ENCODE results near the gene PKDCC. TPM values are rescaled to one million over a fixed set of nuclear protein-coding genes. Genes with fewer than 3 reads are reported as not detected.

The PKDCC gene
- total and polyA plus RNA-seq, 2 of the 13 experiments (the other 11 are each of a cell fraction or from before 2014, with no cell fraction given): 52.6 to 58.8 TPM

- TF ChIP-seq, protein P1, sequence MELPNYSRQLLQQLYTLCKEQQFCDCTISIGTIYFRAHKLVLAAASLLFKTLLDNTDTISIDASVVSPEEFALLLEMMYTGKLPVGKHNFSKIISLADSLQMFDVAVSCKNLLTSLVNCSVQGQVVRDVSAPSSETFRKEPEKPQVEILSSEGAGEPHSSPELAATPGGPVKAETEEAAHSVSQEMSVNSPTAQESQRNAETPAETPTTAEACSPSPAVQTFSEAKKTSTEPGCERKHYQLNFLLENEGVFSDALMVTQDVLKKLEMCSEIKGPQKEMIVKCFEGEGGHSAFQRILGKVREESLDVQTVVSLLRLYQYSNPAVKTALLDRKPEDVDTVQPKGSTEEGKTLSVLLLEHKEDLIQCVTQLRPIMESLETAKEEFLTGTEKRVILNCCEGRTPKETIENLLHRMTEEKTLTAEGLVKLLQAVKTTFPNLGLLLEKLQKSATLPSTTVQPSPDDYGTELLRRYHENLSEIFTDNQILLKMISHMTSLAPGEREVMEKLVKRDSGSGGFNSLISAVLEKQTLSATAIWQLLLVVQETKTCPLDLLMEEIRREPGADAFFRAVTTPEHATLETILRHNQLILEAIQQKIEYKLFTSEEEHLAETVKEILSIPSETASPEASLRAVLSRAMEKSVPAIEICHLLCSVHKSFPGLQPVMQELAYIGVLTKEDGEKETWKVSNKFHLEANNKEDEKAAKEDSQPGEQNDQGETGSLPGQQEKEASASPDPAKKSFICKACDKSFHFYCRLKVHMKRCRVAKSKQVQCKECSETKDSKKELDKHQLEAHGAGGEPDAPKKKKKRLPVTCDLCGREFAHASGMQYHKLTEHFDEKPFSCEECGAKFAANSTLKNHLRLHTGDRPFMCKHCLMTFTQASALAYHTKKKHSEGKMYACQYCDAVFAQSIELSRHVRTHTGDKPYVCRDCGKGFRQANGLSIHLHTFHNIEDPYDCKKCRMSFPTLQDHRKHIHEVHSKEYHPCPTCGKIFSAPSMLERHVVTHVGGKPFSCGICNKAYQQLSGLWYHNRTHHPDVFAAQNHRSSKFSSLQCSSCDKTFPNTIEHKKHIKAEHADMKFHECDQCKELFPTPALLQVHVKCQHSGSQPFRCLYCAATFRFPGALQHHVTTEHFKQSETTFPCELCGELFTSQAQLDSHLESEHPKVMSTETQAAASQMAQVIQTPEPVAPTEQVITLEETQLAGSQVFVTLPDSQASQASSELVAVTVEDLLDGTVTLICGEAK (IDR thresholded peaks at IDR 0.05): no peak
- TF ChIP-seq, protein P1 (CRISPR knock-in tag; IDR thresholded peaks at IDR 0.05): peak; percentile 95
- TF ChIP-seq ZNF281 (CRISPR knock-in tag; IDR thresholded peaks at IDR 0.05; ENCODE audit: borderline replicate concordance): peak; percentile 85; the same call in 1 of the 2 replicates
- peak; percentile 79; the same call in 1 of the 2 replicates for TF ChIP-seq ZNF510 (CRISPR knock-in tag; IDR thresholded peaks at IDR 0.05; ENCODE audit: low read depth)
- peak; percentile 77 for TF ChIP-seq YY1 (IDR thresholded peaks at IDR 0.05; ENCODE audit: insufficient read depth, insufficient replicate concordance, low read depth, low read length)
- TF ChIP-seq TSC22D2 (CRISPR knock-in tag; IDR thresholded peaks at IDR 0.05; ENCODE audit: borderline replicate concordance): no peak
- no peak for TF ChIP-seq SALL2 (CRISPR knock-in tag; IDR thresholded peaks at IDR 0.05)
- TF ChIP-seq KAT7 (CRISPR knock-in tag; IDR thresholded peaks at IDR 0.05; ENCODE audit: borderline replicate concordance): peak; percentile 68; the same call in 1 of the 2 replicates
- no peak for TF ChIP-seq ZNF709 (CRISPR knock-in tag; IDR thresholded peaks at IDR 0.05)
- no peak for TF ChIP-seq PAX8 (CRISPR knock-in tag; IDR thresholded peaks at IDR 0.05; ENCODE audit: borderline replicate concordance)
- TF ChIP-seq ZBTB33 (CRISPR knock-in tag; IDR thresholded peaks at IDR 0.05): peak; percentile 55; the same call in 1 of the 2 replicates
- TF ChIP-seq TERF1 (CRISPR knock-in tag; IDR thresholded peaks at IDR 0.05): no peak
Observed at GRCh38 chr2:42055573-42056514, 8.0 kb downstream of the PKDCC start (continued).

Data from HepG2 (cell line).